RWPE1 (cell line): Measurements from ENCODE around the gene DACT3.

Experiments
- CTCF ChIA-PET: fragments of 350-600 bp; sonication (Branson Sonifier 250); formaldehyde crosslinking; extraction: SDS; loops from one replicate; lab custom pipeline; 2021; lab: Yijun Ruan, JAX
- POLR2A ChIA-PET: fragments of 400-600 bp; formaldehyde crosslinking; extraction: SDS; loops from one replicate; lab custom pipeline; 2020; ENCODE audit warnings: antibody characterized with exemption; ENCODE audit not compliant: low non-redundant PET; lab: Yijun Ruan, JAX
- DNase-seq: peaks from one replicate; pipeline ENCODE4 v3.0.0; 2012; ENCODE audit warnings: low spot score
- H3K27ac ChIP-seq: fragments of 450-650 bp; 2 replicates; pipeline ENCODE4 v1.5.1; 2017
- TF ChIP-seq, protein P1 (sequence below): fragments of 450-650 bp; conservative IDR thresholded peaks from 2 replicates; pipeline ENCODE4 v1.5.1; 2017; ENCODE audit warnings: low read depth, mild to moderate bottlenecking

Gene DACT3

DNA sequence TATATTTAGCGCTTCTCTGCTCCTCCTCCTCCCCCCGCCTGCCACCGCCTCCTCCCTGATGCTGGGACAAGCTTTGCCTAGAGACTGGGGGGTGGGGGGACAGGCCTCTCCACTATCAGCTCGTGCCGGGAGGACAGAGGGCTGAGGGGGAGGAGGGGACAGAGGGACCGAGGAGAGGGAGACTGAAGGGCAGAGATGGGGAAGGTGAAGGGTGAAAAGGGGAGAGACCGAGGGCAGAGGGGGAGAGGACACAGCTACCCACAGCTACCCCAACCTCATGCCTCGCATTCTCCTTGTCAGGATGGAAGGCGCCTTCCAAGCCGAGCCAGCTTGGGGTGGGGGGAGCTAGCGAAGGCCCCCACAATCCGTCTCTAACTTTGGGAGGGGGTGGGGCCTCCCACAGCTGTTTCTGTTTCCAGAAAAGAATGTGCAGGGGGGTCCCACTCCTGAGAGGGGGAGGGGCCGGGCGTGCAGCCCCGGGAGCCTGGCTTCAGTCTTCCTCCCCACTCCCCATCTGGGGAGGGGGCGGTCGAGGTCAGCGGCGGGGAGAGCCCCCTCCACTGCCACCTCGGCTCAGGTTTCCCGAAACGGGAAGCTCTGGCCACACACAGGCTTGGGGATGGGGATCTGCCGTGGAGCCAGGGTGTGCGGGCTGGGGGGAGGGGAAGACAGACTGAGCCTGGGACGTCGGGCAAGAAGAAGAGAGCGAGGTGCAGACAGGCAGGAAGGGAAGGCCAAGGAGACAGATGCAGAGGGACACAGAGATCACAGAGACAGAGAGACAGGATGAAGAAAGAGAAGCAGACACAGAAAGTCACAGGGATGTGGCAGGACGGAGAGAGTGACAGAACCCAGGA lies 1.6 kb downstream of the DACT3 start:
- no peak overlapping the region for H3K27ac ChIP-seq
- CTCF ChIA-PET = interaction anchor here (0.6 to 1.6 kb wide), 3 partner anchors 22 to 215 kb away, joined by 3 to 4 read pairs (median 4); no protein-coding TSS in a partner anchor
- no peak for DNase-seq
- TF ChIP-seq, protein P1, sequence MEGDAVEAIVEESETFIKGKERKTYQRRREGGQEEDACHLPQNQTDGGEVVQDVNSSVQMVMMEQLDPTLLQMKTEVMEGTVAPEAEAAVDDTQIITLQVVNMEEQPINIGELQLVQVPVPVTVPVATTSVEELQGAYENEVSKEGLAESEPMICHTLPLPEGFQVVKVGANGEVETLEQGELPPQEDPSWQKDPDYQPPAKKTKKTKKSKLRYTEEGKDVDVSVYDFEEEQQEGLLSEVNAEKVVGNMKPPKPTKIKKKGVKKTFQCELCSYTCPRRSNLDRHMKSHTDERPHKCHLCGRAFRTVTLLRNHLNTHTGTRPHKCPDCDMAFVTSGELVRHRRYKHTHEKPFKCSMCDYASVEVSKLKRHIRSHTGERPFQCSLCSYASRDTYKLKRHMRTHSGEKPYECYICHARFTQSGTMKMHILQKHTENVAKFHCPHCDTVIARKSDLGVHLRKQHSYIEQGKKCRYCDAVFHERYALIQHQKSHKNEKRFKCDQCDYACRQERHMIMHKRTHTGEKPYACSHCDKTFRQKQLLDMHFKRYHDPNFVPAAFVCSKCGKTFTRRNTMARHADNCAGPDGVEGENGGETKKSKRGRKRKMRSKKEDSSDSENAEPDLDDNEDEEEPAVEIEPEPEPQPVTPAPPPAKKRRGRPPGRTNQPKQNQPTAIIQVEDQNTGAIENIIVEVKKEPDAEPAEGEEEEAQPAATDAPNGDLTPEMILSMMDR = no peak
- POLR2A ChIA-PET = no interaction called here

DNA sequence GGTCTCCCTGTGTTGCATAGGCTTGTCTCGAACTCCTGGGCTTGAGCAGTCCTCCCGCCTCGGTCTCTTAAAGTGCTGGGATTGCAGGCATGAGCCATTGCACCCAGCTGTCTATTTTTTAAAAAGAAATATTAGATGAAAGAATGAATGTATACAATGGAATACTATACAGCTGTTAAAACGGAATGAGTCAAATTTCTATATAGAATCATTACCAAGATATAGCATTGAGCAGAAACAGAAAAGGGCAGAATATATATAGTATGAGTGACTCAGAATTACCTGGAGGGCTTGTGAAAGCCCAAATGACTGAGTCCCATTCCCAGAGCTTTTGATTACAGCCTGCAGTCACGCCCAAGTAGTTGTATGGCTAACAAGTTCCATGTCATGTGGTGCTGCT lies 4.4 kb downstream of the DACT3 start:
- ChIA-PET CTCF (interaction anchor here (0.8 kb wide), 1 partner anchor 42 kb away, joined by 3 read pairs; no protein-coding TSS in a partner anchor), POLR2A (no interaction called here)
- TF ChIP-seq, protein P1 = no peak
- no peak for DNase-seq
- H3K27ac ChIP-seq = no peak overlapping the region

DNA sequence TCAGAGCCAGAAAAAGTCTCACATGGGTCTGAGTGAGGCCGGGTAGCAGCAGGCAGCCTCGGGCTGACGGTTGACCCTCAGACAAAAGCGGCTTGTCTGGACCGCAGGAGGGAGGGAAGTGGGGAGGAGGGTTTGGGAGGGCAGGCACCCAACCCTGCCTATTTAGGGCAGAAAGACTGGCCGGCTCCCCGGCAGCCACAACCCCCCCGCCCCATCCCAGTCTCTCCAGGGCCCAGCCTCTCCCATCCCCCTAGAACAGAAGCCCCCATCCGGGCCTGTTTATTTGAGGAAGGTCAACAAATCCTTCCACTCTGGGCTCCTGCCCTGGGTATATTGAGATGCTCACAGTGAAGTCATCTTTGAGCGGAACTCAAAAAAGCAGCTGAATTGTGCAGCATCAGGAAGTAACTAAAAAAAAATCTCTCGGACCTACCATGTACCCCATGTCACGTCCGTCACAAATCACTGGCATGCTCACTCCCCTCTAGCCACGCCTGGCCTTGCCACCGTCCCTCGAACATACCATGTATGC lies 6.3 kb downstream of the DACT3 start:
- TF ChIP-seq, protein P1 = no peak
- POLR2A ChIA-PET = no interaction called here
- H3K27ac ChIP-seq = no peak overlapping the region
- CTCF ChIA-PET = no interaction called here
- DNase-seq = no peak

DNA sequence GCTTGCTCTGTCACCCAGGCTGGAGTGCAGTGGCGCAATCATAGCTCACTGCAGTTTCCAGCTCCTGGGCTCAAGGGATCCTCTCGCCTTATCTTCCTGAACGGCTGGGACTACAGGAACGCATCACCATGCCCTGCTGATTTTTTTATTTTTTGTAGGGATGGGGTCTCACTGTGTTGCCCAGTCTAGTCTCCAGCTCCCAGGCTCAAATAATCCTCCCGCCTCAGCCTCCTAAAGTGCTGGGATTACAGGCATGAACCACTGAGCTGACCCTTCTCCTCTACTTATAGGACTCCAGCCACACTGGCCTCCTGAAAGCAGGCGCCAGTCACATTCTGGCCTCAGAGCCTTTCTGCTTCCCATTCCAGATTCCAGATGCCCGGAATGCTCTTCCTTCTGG lies 10.5 kb downstream of the DACT3 start:
- H3K27ac ChIP-seq = no peak overlapping the region
- ChIA-PET POLR2A (no interaction called here), CTCF (no interaction called here)
- no peak for DNase-seq
- TF ChIP-seq, protein P1 = no peak

DNA sequence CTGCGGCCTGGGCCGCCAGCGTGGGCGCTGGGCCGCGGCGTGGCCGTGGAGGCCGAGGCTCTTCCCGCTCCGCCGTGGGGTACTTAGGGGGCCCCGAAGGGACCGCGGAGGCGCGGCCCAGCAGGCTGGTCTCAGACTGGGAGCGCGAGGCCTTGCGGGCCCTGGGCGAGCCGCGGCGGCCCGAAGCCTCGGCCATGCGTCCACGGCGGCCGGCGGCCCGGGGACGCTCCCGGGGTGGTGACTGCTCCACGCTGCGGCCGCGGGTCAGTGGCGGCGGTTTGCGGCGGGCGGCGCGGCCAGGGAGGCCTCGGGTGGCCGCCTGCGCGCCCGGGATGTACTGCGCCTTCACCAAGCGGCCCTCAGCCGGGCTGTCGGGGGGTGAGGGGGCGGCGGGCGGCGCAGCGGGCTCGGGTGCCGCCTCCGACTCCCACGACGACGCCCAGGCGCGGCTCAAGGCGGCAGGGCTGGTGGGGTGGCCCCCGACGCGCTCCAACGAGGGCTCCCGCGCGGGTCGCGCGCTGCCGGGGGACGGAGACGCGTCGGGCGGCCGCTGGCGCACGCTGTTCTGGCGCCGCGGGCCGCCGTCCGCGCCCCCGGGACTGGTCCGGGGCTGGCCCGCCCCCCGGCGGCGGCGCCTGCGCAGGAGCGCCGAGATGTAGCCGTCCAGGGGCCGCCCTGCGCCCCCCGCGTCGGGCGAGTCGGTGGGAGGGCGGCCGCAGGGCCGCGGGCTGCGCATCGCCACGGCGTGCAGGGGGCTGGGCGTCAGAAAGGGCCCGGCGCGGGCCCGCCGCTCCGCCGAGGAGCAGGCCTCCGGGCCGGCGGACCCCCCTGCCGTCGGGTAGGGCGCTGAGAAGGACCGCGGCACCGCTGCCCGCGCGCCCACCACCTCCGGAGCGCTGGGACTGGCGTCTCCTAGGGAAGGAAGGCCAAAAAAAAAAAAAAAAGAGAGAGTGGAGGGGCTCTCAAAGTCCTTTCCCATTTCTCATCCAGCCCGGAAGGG lies 11.7 kb downstream of the DACT3 start:
- CTCF ChIA-PET = no interaction called here
- H3K27ac ChIP-seq = no peak overlapping the region
- DNase-seq = no peak
- POLR2A ChIA-PET = no interaction called here
- TF ChIP-seq, protein P1 = no peak
